Subcutaneous adipose tissue (tissue), 4 donors: ENCODE data around the gene LSAMP. TPM values are rescaled to one million over a fixed set of nuclear protein-coding genes. Genes with fewer than 3 reads are reported as not detected.

Source experiments
- CTCF ChIP-seq: fragments of 450-650 bp; IDR thresholded peaks from one replicate; pipeline ENCODE4 v1.5.1; 2016; ENCODE audit warnings: low read depth, mild to moderate bottlenecking, control low read depth, antibody characterized with exemption, moderate library complexity
- total RNA-seq, 4 donors: library from RNA; depleted of rRNA; stranded (reverse); fragments of >200 nt; gene quantifications; one replicate each; pipeline ENCODE4 v1.1.0, GENCODE V29; 2016

The LSAMP gene
- total RNA-seq, 4 donors from 2014 or later, result 0.38 to 1.7 (median 0.71) TPM

GRCh38 chr3:115808816-115809215, 636.5 kb downstream of the LSAMP start:
- no peak for TF ChIP-seq CTCF

- no peak for TF ChIP-seq CTCF
Measured at GRCh38 chr3:115808244-115808643, 637.0 kb downstream of the LSAMP start.

GRCh38 chr3:115806501-115806900, 638.8 kb downstream of the LSAMP start:
- no peak for TF ChIP-seq CTCF

GRCh38 chr3:115805520-115805919, 639.8 kb downstream of the LSAMP start:
- TF ChIP-seq CTCF, result no peak

- no peak for TF ChIP-seq CTCF
Measured at GRCh38 chr3:115804713-115805119, 640.6 kb downstream of the LSAMP start.

- no peak for TF ChIP-seq CTCF
Measured at GRCh38 chr3:115804200-115804599, 641.1 kb downstream of the LSAMP start.

- no peak for TF ChIP-seq CTCF
Measured at GRCh38 chr3:115803661-115804060, 641.6 kb downstream of the LSAMP start.
